HEK293 (cell line): Measurements from ENCODE around the gene ANKRD11.

Source experiments
- CTCF ChIA-PET: fragments of 350-600 bp; formaldehyde crosslinking; extraction: SDS; loops from one replicate; lab custom pipeline; 2021; ENCODE audit warnings: antibody characterized with exemption; lab: Yijun Ruan, JAX
- POLR2A ChIA-PET: fragments of 300-600 bp; formaldehyde crosslinking; extraction: SDS; loops from one replicate; lab custom pipeline; 2020; ENCODE audit warnings: antibody characterized with exemption, inconsistent platforms; lab: Yijun Ruan, JAX
- H3K27ac ChIP-seq: fragments of 200-500 bp; sonication (Bioruptor generic); 2 replicates; pipeline ENCODE4 v1.5.1; 2014; ENCODE audit warnings: low read depth, low read length, control low read depth, inconsistent platforms; ENCODE audit errors: extremely low read depth
- H3K36me3 ChIP-seq, 2 experiments: fragments of 200-500 bp in 1 of 2; sonication (Bioruptor generic) in 1 of 2; 1 replicate in 1 of 2; 2 replicates in 1 of 2; pipeline ENCODE4 v1.5.1; 2014 to 2017; ENCODE audit warnings: inconsistent platforms in 2 of 2, low read length in 2 of 2; ENCODE audit not compliant: control insufficient read depth in 2 of 2, insufficient read depth in 1 of 2
- H3K4me1 ChIP-seq: fragments of 200-500 bp; sonication (Bioruptor generic); 2 replicates; pipeline ENCODE4 v1.5.1; 2014; ENCODE audit warnings: mild to moderate bottlenecking, low read length, inconsistent platforms; ENCODE audit not compliant: control insufficient read depth, insufficient read depth
- H3K4me3 ChIP-seq: 2 replicates; pipeline ENCODE4 v1.5.1; 2011; ENCODE audit warnings: low read depth, mild to moderate bottlenecking, control low read depth, low read length, moderate library complexity
- H3K9me3 ChIP-seq: fragments of 200-500 bp; sonication (Bioruptor generic); 2 replicates; pipeline ENCODE4 v1.5.1; 2014; ENCODE audit warnings: low read depth, low read length, inconsistent platforms; ENCODE audit not compliant: control insufficient read depth, insufficient read depth
- BCL11B ChIP-seq: fragments of 450-650 bp; formaldehyde crosslinking; IDR thresholded peaks from 2 replicates; pipeline ENCODE4 v1.5.1; 2016; ENCODE audit warnings: low read depth, missing biosample characterization, missing genetic modification characterization
- GFI1B ChIP-seq: fragments of 450-650 bp; formaldehyde crosslinking; IDR thresholded peaks from 2 replicates; pipeline ENCODE4 v1.5.1; 2016; ENCODE audit warnings: missing biosample characterization, missing genetic modification characterization
- IKZF3 ChIP-seq: fragments of 450-650 bp; IDR thresholded peaks from 2 replicates; pipeline ENCODE4 v1.5.0; 2018; ENCODE audit warnings: missing biosample characterization, mild to moderate bottlenecking, missing genetic modification characterization, moderate library complexity
- KLF7 ChIP-seq: fragments of 450-650 bp; formaldehyde crosslinking; IDR thresholded peaks from 2 replicates; pipeline ENCODE4 v1.5.1; 2016; ENCODE audit warnings: missing biosample characterization, missing genetic modification characterization, borderline replicate concordance
- MEIS1 ChIP-seq: sonication (generic); formaldehyde crosslinking; IDR thresholded peaks from 2 replicates; pipeline ENCODE4 v1.8.1; 2022; ENCODE audit warnings: missing genetic modification reagents, mild to moderate bottlenecking, borderline replicate concordance
- MYNN ChIP-seq: fragments of 450-650 bp; formaldehyde crosslinking; IDR thresholded peaks from 2 replicates; pipeline ENCODE4 v1.5.1; 2016; ENCODE audit warnings: missing biosample characterization, missing genetic modification characterization, borderline replicate concordance
- OVOL3 ChIP-seq: fragments of 450-650 bp; formaldehyde crosslinking; IDR thresholded peaks from 2 replicates; pipeline ENCODE4 v1.5.1; 2016; ENCODE audit warnings: missing biosample characterization, missing genetic modification characterization
- SETDB1 ChIP-seq: IDR thresholded peaks from one replicate; pipeline ENCODE4 v1.6.1; 2017; ENCODE audit warnings: mild to moderate bottlenecking, low read length, moderate library complexity, mixed read lengths; ENCODE audit not compliant: insufficient read length
- YY2 ChIP-seq: fragments of 450-650 bp; formaldehyde crosslinking; IDR thresholded peaks from 2 replicates; pipeline ENCODE4 v1.5.1; 2016; ENCODE audit warnings: missing biosample characterization, missing genetic modification characterization
- ZBTB10 ChIP-seq: fragments of 450-650 bp; formaldehyde crosslinking; IDR thresholded peaks from 2 replicates; pipeline ENCODE4 v1.5.1; 2016; ENCODE audit warnings: missing biosample characterization, missing genetic modification characterization
- ZBTB48 ChIP-seq: fragments of 450-650 bp; formaldehyde crosslinking; IDR thresholded peaks from 2 replicates; pipeline ENCODE4 v1.5.1; 2016; ENCODE audit warnings: missing biosample characterization, missing genetic modification characterization
- ZBTB8A ChIP-seq: fragments of 450-650 bp; formaldehyde crosslinking; IDR thresholded peaks from 2 replicates; pipeline ENCODE4 v1.5.1; 2016; ENCODE audit warnings: missing biosample characterization, missing genetic modification characterization
- ZIC2 ChIP-seq: fragments of 450-650 bp; formaldehyde crosslinking; IDR thresholded peaks from 2 replicates; pipeline ENCODE4 v1.5.1; 2016; ENCODE audit warnings: missing biosample characterization, missing genetic modification characterization
- ZNF132 ChIP-seq: fragments of 450-650 bp; formaldehyde crosslinking; IDR thresholded peaks from 2 replicates; pipeline ENCODE4 v1.5.1; 2017; ENCODE audit warnings: missing biosample characterization, missing genetic modification characterization, borderline replicate concordance
- ZNF24 ChIP-seq: fragments of 450-650 bp; formaldehyde crosslinking; IDR thresholded peaks from 2 replicates; pipeline ENCODE4 v1.5.1; 2016; ENCODE audit warnings: missing biosample characterization, missing genetic modification characterization
- ZNF311 ChIP-seq: fragments of 450-650 bp; formaldehyde crosslinking; IDR thresholded peaks from 2 replicates; pipeline ENCODE4 v1.5.1; 2017; ENCODE audit warnings: missing biosample characterization, missing genetic modification characterization, borderline replicate concordance
- ZNF501 ChIP-seq: fragments of 450-650 bp; formaldehyde crosslinking; IDR thresholded peaks from 2 replicates; pipeline ENCODE4 v1.5.1; 2016; ENCODE audit warnings: missing biosample characterization, missing genetic modification characterization
- ZNF555 ChIP-seq: fragments of 450-650 bp; formaldehyde crosslinking; conservative IDR thresholded peaks from 2 replicates; pipeline ENCODE4 v1.5.1; 2017; ENCODE audit warnings: missing biosample characterization, mild to moderate bottlenecking, missing genetic modification characterization, inconsistent platforms
- ZNF626 ChIP-seq: fragments of 450-650 bp; sonication (Bioruptor Pico); formaldehyde crosslinking; IDR thresholded peaks from 2 replicates; pipeline ENCODE4 v1.5.1; 2018; ENCODE audit warnings: missing biosample characterization, missing genetic modification characterization, inconsistent platforms
- ZNF629 ChIP-seq: fragments of 450-650 bp; formaldehyde crosslinking; IDR thresholded peaks from 2 replicates; pipeline ENCODE4 v1.5.1; 2017; ENCODE audit warnings: missing biosample characterization, missing genetic modification characterization
- ZNF658 ChIP-seq: fragments of 450-650 bp; formaldehyde crosslinking; IDR thresholded peaks from 2 replicates; pipeline ENCODE4; 2016; ENCODE audit warnings: missing biosample characterization, missing genetic modification characterization
- ZNF677 ChIP-seq: fragments of 450-650 bp; IDR thresholded peaks from 2 replicates; pipeline ENCODE4 v1.5.0; 2018; ENCODE audit warnings: missing biosample characterization, mild to moderate bottlenecking, missing genetic modification characterization, moderate library complexity
- ZNF776 ChIP-seq: fragments of 450-650 bp; formaldehyde crosslinking; IDR thresholded peaks from 2 replicates; pipeline ENCODE4 v1.5.0; 2017; ENCODE audit warnings: missing biosample characterization, missing genetic modification characterization, borderline replicate concordance
- ZXDB ChIP-seq: fragments of 450-650 bp; formaldehyde crosslinking; IDR thresholded peaks from 2 replicates; pipeline ENCODE4 v1.5.1; 2016; ENCODE audit warnings: missing biosample characterization, missing genetic modification characterization
- TF ChIP-seq, protein P1 (sequence below): sonication (generic); formaldehyde crosslinking; IDR thresholded peaks from 2 replicates; pipeline ENCODE4 v1.8.1; 2022; ENCODE audit warnings: mild to moderate bottlenecking, moderate library complexity, missing genetic modification reagents
- TF ChIP-seq, protein P2 (sequence below): fragments of 450-650 bp; formaldehyde crosslinking; IDR thresholded peaks from 2 replicates; pipeline ENCODE4; 2016; ENCODE audit warnings: missing biosample characterization, missing genetic modification characterization
- TF ChIP-seq, protein P3 (sequence below): fragments of 450-650 bp; formaldehyde crosslinking; IDR thresholded peaks from 2 replicates; pipeline ENCODE4 v1.5.1; 2016; ENCODE audit warnings: missing biosample characterization, missing genetic modification characterization

The ANKRD11 gene

DNA sequence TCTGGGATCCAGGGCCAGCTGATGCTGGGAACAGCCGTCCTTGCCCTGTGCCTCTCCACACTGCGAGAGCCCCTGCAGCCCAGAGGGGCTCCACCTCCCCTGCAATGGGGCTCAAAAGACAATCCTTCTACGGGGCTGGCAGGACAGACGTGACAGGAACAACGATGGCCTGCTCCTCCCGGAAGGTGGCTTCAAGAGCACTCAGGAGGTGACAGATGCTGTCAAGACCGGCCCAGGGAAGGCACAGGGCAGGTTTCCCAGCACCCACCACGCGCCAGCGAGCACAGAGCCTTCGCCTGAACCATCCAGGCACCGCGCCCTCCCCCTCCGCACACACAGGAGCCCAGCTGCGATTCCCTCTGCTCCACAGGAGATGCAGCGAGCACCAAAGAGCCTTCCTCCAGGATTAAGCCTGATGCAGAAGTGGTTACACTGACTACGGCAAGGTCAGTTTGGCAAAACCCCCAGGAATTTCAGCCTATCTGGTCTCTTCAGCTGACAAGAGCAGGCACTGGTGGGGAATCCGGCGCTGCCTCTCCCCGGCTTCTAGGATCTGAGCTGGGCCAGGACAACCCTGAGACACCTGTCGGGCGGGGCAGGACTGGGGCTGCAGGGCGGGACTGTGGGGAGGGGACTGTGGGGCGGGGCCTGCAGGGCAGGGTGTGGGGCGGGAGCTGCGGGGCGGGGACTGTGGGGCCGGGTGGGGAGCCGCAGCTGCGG lies 169.4 kb downstream of the ANKRD11 start (continued):
- TF ChIP-seq ZBTB10 (tag by site-specific recombination) (no peak), BCL11B (tag by site-specific recombination) (no peak), ZNF555 (tag by site-specific recombination) (no peak), GFI1B (tag by site-specific recombination) (no peak), MYNN (tag by site-specific recombination) (no peak), ZNF677 (no peak), ZNF658 (tag by site-specific recombination) (no peak), ZNF629 (tag by site-specific recombination) (no peak), ZNF626 (tag by site-specific recombination) (no peak)
- TF ChIP-seq, protein P1, sequence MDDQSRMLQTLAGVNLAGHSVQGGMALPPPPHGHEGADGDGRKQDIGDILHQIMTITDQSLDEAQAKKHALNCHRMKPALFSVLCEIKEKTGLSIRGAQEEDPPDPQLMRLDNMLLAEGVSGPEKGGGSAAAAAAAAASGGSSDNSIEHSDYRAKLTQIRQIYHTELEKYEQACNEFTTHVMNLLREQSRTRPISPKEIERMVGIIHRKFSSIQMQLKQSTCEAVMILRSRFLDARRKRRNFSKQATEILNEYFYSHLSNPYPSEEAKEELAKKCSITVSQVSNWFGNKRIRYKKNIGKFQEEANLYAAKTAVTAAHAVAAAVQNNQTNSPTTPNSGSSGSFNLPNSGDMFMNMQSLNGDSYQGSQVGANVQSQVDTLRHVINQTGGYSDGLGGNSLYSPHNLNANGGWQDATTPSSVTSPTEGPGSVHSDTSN (CRISPR knock-in tag), result no peak

- CTCF ChIA-PET, result interaction anchor here (0.6 kb wide), 1 partner anchor 22 kb away, joined by 3 read pairs; no protein-coding TSS in a partner anchor
- no peak overlapping the region; the same call in 1 of the 2 replicates for H3K4me3 ChIP-seq
- TF ChIP-seq, protein P2, sequence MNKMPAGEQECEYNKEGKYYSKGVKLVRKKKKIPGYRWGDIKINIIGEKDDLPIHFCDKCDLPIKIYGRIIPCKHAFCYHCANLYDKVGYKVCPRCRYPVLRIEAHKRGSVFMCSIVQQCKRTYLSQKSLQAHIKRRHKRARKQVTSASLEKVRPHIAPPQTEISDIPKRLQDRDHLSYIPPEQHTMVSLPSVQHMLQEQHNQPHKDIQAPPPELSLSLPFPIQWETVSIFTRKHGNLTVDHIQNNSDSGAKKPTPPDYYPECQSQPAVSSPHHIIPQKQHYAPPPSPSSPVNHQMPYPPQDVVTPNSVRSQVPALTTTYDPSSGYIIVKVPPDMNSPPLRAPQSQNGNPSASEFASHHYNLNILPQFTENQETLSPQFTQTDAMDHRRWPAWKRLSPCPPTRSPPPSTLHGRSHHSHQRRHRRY (tag by site-specific recombination), result no peak
- 0 out of 2 replicates have a peak, but pooled peaks have one; percentile 20 for TF ChIP-seq ZXDB (tag by site-specific recombination)
- TF ChIP-seq ZNF501 (tag by site-specific recombination), result no peak
- no peak for TF ChIP-seq ZNF776
- TF ChIP-seq ZNF132 (tag by site-specific recombination), result no peak
- no peak for TF ChIP-seq OVOL3
- TF ChIP-seq ZIC2 (tag by site-specific recombination), result no peak
- no peak for TF ChIP-seq SETDB1
- 0 out of 2 replicates have a peak, but pooled peaks have one; percentile 35 for TF ChIP-seq ZBTB8A (tag by site-specific recombination)
- no peak for TF ChIP-seq ZNF24 (tag by site-specific recombination)
- TF ChIP-seq YY2 (tag by site-specific recombination), result no peak
- 0 out of 2 replicates have a peak, but pooled peaks have one; percentile 15 for TF ChIP-seq ZBTB48 (tag by site-specific recombination)
- TF ChIP-seq KLF7, result no peak
- TF ChIP-seq MEIS1 (CRISPR knock-in tag), result no peak
- TF ChIP-seq ZNF311 (tag by site-specific recombination), result no peak
- 0 out of 2 replicates have a peak, but pooled peaks have one; percentile 12 for TF ChIP-seq IKZF3 (tag by site-specific recombination)
- TF ChIP-seq, protein P3, sequence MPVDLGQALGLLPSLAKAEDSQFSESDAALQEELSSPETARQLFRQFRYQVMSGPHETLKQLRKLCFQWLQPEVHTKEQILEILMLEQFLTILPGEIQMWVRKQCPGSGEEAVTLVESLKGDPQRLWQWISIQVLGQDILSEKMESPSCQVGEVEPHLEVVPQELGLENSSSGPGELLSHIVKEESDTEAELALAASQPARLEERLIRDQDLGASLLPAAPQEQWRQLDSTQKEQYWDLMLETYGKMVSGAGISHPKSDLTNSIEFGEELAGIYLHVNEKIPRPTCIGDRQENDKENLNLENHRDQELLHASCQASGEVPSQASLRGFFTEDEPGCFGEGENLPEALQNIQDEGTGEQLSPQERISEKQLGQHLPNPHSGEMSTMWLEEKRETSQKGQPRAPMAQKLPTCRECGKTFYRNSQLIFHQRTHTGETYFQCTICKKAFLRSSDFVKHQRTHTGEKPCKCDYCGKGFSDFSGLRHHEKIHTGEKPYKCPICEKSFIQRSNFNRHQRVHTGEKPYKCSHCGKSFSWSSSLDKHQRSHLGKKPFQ, result no peak
- TF ChIP-seq ZNF629 (tag by site-specific recombination), result 0 out of 2 replicates have a peak, but pooled peaks have one; percentile 26
These were observed 170.2 kb downstream of the ANKRD11 start for GRCh38 chr16:89319886-89320781.

More at GRCh38 chr16:89319886-89320781, 170.2 kb downstream of the ANKRD11 start:
- POLR2A ChIA-PET, result no interaction called here
- Histone ChIP-seq H3K27ac (peak overlapping the region; percentile 38; the same call in 1 of the 2 replicates), H3K4me1 (peaks cover 32% of the 10 kb centered on the region), H3K9me3 (no peaks in the 10 kb centered on the region), H3K36me3 (peaks cover 0 to 20% of the 10 kb centered on the region in 2 experiments; a peak in 1 of 3 replicates)
